Spleen (tissue), 11 donors: Measurements from ENCODE around the gene SMAD3. TPM values are rescaled to one million over a fixed set of nuclear protein-coding genes. Genes with fewer than 3 reads are reported as not detected.
A peak's percentile ranks its signal among the peaks of the same experiment; 100 is the strongest.

Experiments used
- DNase-seq: peaks from one replicate; pipeline ENCODE4 v3.0.0-alpha.2; 2020
- H3K27ac ChIP-seq, 8 donors: fragments of 200-600 bp; sonication (generic) in 7 of 8; 1 replicate in 4 of 8; 2 replicates in 4 of 8; pipeline versions ENCODE4 v1.5.0 to v1.8.0; 2016 to 2021; ENCODE audit warnings: inconsistent platforms in 4 of 8, mild to moderate bottlenecking in 4 of 8, moderate library complexity in 1 of 8
- H3K27me3 ChIP-seq, 7 donors: fragments of 200-600 bp; sonication (generic) in 6 of 7; replicated peaks in 1 of 7; 1 replicate in 4 of 7; 2 replicates in 3 of 7; pipeline versions ENCODE4 v1.5.0 to v1.8.0; 2016 to 2021; ENCODE audit warnings: inconsistent platforms in 3 of 7, mild to moderate bottlenecking in 1 of 7
- H3K36me3 ChIP-seq, 6 donors: fragments of 200-600 bp; sonication (generic) in 5 of 6; 1 replicate in 4 of 6; 2 replicates in 2 of 6; pipeline versions ENCODE4 v1.5.0 to v1.8.0; 2016 to 2021; ENCODE audit warnings: inconsistent platforms in 2 of 6
- H3K4me1 ChIP-seq, 6 donors: fragments of 200-600 bp; sonication (generic) in 5 of 6; 1 replicate in 3 of 6; 2 replicates in 3 of 6; pipeline versions ENCODE4 v1.5.0 to v1.8.0; 2016 to 2021; ENCODE audit warnings: inconsistent platforms in 3 of 6
- H3K4me3 ChIP-seq, 8 donors: fragments of 200-600 bp; sonication (generic) in 7 of 8; 1 replicate in 4 of 8; 2 replicates in 4 of 8; pipeline versions ENCODE4 v1.5.0 to v1.8.0; 2016 to 2021; ENCODE audit warnings: inconsistent platforms in 4 of 8, mild to moderate bottlenecking in 4 of 8, moderate library complexity in 2 of 8
- H3K9me3 ChIP-seq, 8 donors: fragments of 200-600 bp; sonication (generic) in 7 of 8; 1 replicate in 4 of 8; 2 replicates in 4 of 8; pipeline versions ENCODE4 v1.5.0 to v1.8.0; 2016 to 2021; ENCODE audit warnings: inconsistent platforms in 4 of 8
- POLR2A ChIP-seq, 3 donors: fragments of 450-650 bp; IDR thresholded peaks; one replicate each; pipeline ENCODE4 v1.5.1; 2017; ENCODE audit warnings: antibody characterized with exemption in 3 of 3, mild to moderate bottlenecking in 1 of 3
- POLR2AphosphoS5 ChIP-seq, 3 donors: sonication (generic); formaldehyde crosslinking; IDR thresholded peaks; one replicate each; pipeline ENCODE4 v1.5.1; 2017; ENCODE audit warnings: antibody characterized with exemption in 3 of 3
- WGBS, 5 donors: extraction: QIAGEN DNeasy Blood & Tissue Kit in 3 of 5; methylation state at CpG; one replicate each; pipeline versions ENCODE4 v1.1.5 to v1.1.7; 2013 to 2018; 5-methylcytosine and 5-hydroxymethylcytosine counted together
- intact Hi-C: fragments of 100-400 bp; cut with DNase I; formaldehyde crosslinking; loops from one replicate; pipeline ENCODE4 v1.15.0; 2023; ENCODE audit warnings: low total_unique reads
- polyA plus RNA-seq, 3 donors: library from polyadenylated mRNA; stranded (reverse); fragments of 200-250 nt; gene quantifications; one replicate each; pipeline ENCODE4 v1.2.1, GENCODE V29; 2013
- total RNA-seq, 7 donors: library from RNA; depleted of rRNA in 3 of 7; stranded (reverse); fragments of >200 nt in 3 of 7; fragmentation: NEBNext Ultra II Directional in 4 of 7; extraction: Animal tissue kit (Norgen Biotek cat#: 25700) in 4 of 7; gene quantifications; one replicate each; pipeline versions ENCODE4 v1.1.0 to v1.2.1, GENCODE V29; 2016 to 2021
- TF ChIP-seq, protein P1 (sequence below), 11 experiments: fragments of 200-600 bp in 7 of 11; fragments of 450-650 bp in 4 of 11; sonication (generic) in 4 of 11; IDR thresholded peaks in 8 of 11; conservative IDR thresholded peaks in 3 of 11; 1 replicate in 7 of 11; 2 replicates in 4 of 11; pipeline versions ENCODE4 v1.4.0 to v1.8.0; 2016 to 2021; ENCODE audit warnings: antibody characterized with exemption in 11 of 11, inconsistent platforms in 4 of 11, mild to moderate bottlenecking in 1 of 11
- donor health status: healthy with polysubstance abuse.
- donor health status: DM: no; HTN: no; CAD: no; lungs with moderate emphysema.
- donor health status: DM: no; HTN: no; CAD: no.
- donor health status: Bipolar disorder and iron deficiency.
- donor health status: healthy.
- donor health status: DM: no; HTN: no; CAD: no.
- donor health status: DM: yes; HTN: yes; CAD: no.

The SMAD3 gene
- total and polyA plus RNA-seq, 10 donors: 8.3 to 78.4 (median 33.7) TPM

DNA sequence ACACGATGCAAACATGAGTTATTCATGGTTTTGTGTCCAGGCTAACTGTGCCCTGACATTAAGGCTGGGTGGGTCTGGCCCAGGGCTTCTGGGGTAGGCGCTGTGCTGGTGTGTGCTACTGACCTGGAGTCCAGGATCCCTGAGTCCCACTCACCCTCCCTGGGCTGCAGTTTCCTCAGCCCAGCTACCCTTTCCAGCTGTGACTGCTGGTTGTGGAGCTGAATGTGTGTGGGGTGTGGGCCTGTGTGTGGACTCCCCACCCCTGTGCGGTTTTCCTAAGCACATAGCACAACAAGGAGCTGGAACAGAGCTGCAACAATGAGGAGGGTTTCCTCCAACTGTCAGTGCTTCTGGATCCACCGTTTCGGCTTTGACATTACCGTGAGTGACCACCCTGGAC lies 38.0 kb downstream of the SMAD3 start:
- Histone ChIP-seq H3K4me3 (no peak overlapping the region), H3K4me1 (peaks cover 69 to 100% (median 100%) of the 10 kb centered on the region in 6 donors), H3K36me3 (no peaks in the 10 kb centered on the region), H3K27me3 (no peaks in the 10 kb centered on the region), H3K27ac (peak overlapping the region in 6 of 8 donors; percentile 63 to 88 (median 83)), H3K9me3 (no peaks in the 10 kb centered on the region)
- no peak for TF ChIP-seq POLR2A (IDR thresholded peaks at IDR 0.05)
- TF ChIP-seq POLR2AphosphoS5 (IDR thresholded peaks at IDR 0.05): no peak
- TF ChIP-seq, protein P1, sequence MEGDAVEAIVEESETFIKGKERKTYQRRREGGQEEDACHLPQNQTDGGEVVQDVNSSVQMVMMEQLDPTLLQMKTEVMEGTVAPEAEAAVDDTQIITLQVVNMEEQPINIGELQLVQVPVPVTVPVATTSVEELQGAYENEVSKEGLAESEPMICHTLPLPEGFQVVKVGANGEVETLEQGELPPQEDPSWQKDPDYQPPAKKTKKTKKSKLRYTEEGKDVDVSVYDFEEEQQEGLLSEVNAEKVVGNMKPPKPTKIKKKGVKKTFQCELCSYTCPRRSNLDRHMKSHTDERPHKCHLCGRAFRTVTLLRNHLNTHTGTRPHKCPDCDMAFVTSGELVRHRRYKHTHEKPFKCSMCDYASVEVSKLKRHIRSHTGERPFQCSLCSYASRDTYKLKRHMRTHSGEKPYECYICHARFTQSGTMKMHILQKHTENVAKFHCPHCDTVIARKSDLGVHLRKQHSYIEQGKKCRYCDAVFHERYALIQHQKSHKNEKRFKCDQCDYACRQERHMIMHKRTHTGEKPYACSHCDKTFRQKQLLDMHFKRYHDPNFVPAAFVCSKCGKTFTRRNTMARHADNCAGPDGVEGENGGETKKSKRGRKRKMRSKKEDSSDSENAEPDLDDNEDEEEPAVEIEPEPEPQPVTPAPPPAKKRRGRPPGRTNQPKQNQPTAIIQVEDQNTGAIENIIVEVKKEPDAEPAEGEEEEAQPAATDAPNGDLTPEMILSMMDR (IDR thresholded peaks at IDR 0.05 in 8 of 11, conservative IDR thresholded peaks at IDR 0.05 in 3 of 11): no peak
- intact Hi-C loops: no loop called here
- WGBS, 5 donors: 45 to 72% (median 57%) methylated on average over 6 of the region's 6 CpGs
- peak; percentile 63 for DNase-seq

DNA sequence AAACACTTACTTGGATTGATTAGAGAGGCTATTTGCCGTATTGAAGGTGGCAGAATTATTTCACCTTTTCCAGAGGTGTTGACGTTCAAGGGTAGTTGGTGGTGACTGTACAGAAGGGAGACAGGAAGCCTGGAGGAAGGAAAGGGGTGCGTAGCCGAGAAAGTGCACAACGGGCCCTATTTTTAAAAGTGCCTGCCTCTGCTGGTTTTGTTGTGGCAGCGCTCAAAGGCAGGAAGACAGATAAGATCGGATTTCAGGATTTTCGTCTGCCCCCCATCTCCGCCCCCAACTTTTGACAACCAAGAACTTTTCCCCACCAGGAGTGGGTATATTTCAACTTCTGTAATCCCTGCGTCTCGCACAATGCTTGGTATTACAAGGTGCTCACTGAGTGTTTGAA lies 38.5 kb downstream of the SMAD3 start:
- TF ChIP-seq POLR2AphosphoS5 (IDR thresholded peaks at IDR 0.05) (no peak), POLR2A (IDR thresholded peaks at IDR 0.05) (no peak)
- TF ChIP-seq, protein P1 (IDR thresholded peaks at IDR 0.05 in 8 of 11, conservative IDR thresholded peaks at IDR 0.05 in 3 of 11): no peak
- 18 to 41% (median 34%) methylated on average over 11 of the region's 11 CpGs for WGBS, 5 donors
- DNase-seq: peak; percentile 55
- no peaks in the 10 kb centered on the region for H3K27me3 ChIP-seq
- peaks cover 70 to 100% (median 100%) of the 10 kb centered on the region in 6 donors for H3K4me1 ChIP-seq
- H3K27ac ChIP-seq: peak overlapping the region in 6 of 8 donors; percentile 63 to 88 (median 83)
- H3K36me3 ChIP-seq: no peaks in the 10 kb centered on the region
- intact Hi-C loops: no loop called here
- H3K9me3 ChIP-seq: no peaks in the 10 kb centered on the region
- H3K4me3 ChIP-seq: no peak overlapping the region

DNA sequence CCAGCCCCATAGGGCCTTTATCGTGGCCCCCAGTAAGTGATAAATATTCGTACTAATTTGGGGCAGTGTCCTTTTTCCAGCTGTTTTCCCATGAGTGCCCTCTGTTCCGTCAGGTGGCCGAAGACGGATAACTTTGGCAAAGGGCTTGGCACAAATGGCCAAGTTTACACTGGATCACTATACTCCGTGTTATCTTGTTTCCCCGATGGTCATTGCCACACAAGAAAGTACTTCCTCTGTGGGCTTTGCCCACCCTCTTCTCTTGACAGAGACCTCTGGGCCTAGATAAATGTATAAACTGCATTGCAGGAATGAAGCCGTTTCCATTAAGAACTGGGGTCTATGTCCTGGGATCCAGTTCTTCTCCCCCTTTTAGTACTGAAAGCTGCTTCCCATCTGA lies 39.1 kb downstream of the SMAD3 start:
- 39 to 70% (median 55%) methylated on average over 8 of the region's 8 CpGs for WGBS, 5 donors

More for the DNA sequence above, 39.1 kb downstream of the SMAD3 start:
- TF ChIP-seq POLR2A (IDR thresholded peaks at IDR 0.05) (no peak), POLR2AphosphoS5 (IDR thresholded peaks at IDR 0.05) (no peak)
- TF ChIP-seq, protein P1 (IDR thresholded peaks at IDR 0.05 in 8 of 11, conservative IDR thresholded peaks at IDR 0.05 in 3 of 11): no peak
- Histone ChIP-seq H3K27ac (peak overlapping the region in 7 of 8 donors; percentile 32 to 88 (median 82)), H3K4me1 (peaks cover 71 to 100% (median 100%) of the 10 kb centered on the region in 6 donors), H3K27me3 (no peaks in the 10 kb centered on the region), H3K9me3 (no peaks in the 10 kb centered on the region), H3K36me3 (no peaks in the 10 kb centered on the region), H3K4me3 (no peak overlapping the region)
- intact Hi-C loops: no loop called here
- DNase-seq: peak; percentile 40
